MM.1S (cell line): Measurements from ENCODE around the gene PTGES.

ENCODE experiments used
- DNase-seq: peaks from one replicate; pipeline ENCODE4 v3.0.0-alpha.2; 2015
- H2AFZ ChIP-seq: fragments of 300-600 bp; sonication (generic); 2 replicates; pipeline ENCODE4 v1.6.0; 2016; ENCODE audit warnings: antibody characterized with exemption, low read length
- H3F3A ChIP-seq: fragments of 300-600 bp; sonication (generic); 2 replicates; pipeline ENCODE4 v1.6.1; 2016; ENCODE audit warnings: mild to moderate bottlenecking, antibody characterized with exemption, low read length, moderate library complexity, mixed read lengths; ENCODE audit not compliant: insufficient read depth
- H3K27ac ChIP-seq: fragments of 300-600 bp; sonication (generic); 2 replicates; pipeline ENCODE4 v1.5.1; 2016; ENCODE audit warnings: mild to moderate bottlenecking, low read length
- H3K27me3 ChIP-seq: fragments of 300-600 bp; sonication (generic); replicated peaks from 2 replicates; pipeline ENCODE4 v1.6.0; 2016; ENCODE audit warnings: low read length; ENCODE audit not compliant: insufficient read depth
- H3K36me3 ChIP-seq: fragments of 300-600 bp; sonication (generic); replicated peaks from 2 replicates; pipeline ENCODE4 v1.6.1; 2016; ENCODE audit warnings: mild to moderate bottlenecking, low read length, mixed read lengths; ENCODE audit not compliant: insufficient read depth
- H3K4me1 ChIP-seq: fragments of 300-600 bp; sonication (generic); 2 replicates; pipeline ENCODE4 v1.6.1; 2016; ENCODE audit warnings: low read length, mixed read lengths
- H3K4me2 ChIP-seq: fragments of 300-600 bp; sonication (generic); 2 replicates; pipeline ENCODE4 v1.6.0; 2016; ENCODE audit warnings: low read depth, low read length
- H3K4me3 ChIP-seq: fragments of 300-600 bp; sonication (generic); 2 replicates; pipeline ENCODE4 v1.5.1; 2016; ENCODE audit warnings: low read length, mixed read lengths
- H3K79me2 ChIP-seq: fragments of 300-600 bp; sonication (generic); 2 replicates; pipeline ENCODE4 v1.6.1; 2016; ENCODE audit warnings: mixed run types, low read length, mixed read lengths
- H3K9ac ChIP-seq: fragments of 300-600 bp; sonication (generic); 2 replicates; pipeline ENCODE4 v1.6.1; 2016; ENCODE audit warnings: low read length, mixed read lengths
- H3K9me2 ChIP-seq: fragments of 300-600 bp; sonication (generic); replicated peaks from 2 replicates; pipeline ENCODE4 v1.6.1; 2016; ENCODE audit warnings: mild to moderate bottlenecking, low read length, mixed read lengths; ENCODE audit not compliant: insufficient read depth
- H3K9me3 ChIP-seq: fragments of 300-600 bp; sonication (generic); replicated peaks from 2 replicates; pipeline ENCODE4 v1.6.1; 2016; ENCODE audit warnings: mild to moderate bottlenecking, low read length, mixed read lengths; ENCODE audit not compliant: insufficient read depth
- H4K20me1 ChIP-seq: fragments of 300-600 bp; sonication (generic); 2 replicates; pipeline ENCODE4 v1.6.1; 2016; ENCODE audit warnings: mild to moderate bottlenecking, low read length, moderate library complexity, mixed read lengths; ENCODE audit not compliant: insufficient read depth
- EZH2 ChIP-seq: fragments of 300-600 bp; sonication (generic); optimal IDR thresholded peaks from 2 replicates; pipeline ENCODE3; 2017; ENCODE audit warnings: low read depth, mild to moderate bottlenecking, antibody characterized with exemption, low read length, mixed read lengths
- EZH2phosphoT487 ChIP-seq: fragments of 300-600 bp; sonication (generic); IDR thresholded peaks from 2 replicates; pipeline ENCODE4 v1.6.1; 2018; ENCODE audit warnings: antibody characterized with exemption, low read length
- TF ChIP-seq, protein P1 (sequence below): fragments of 300-600 bp; sonication (generic); IDR thresholded peaks from 2 replicates; pipeline ENCODE4 v1.5.1; 2016; ENCODE audit warnings: antibody characterized with exemption, low read length, mixed read lengths

Gene PTGES

DNA sequence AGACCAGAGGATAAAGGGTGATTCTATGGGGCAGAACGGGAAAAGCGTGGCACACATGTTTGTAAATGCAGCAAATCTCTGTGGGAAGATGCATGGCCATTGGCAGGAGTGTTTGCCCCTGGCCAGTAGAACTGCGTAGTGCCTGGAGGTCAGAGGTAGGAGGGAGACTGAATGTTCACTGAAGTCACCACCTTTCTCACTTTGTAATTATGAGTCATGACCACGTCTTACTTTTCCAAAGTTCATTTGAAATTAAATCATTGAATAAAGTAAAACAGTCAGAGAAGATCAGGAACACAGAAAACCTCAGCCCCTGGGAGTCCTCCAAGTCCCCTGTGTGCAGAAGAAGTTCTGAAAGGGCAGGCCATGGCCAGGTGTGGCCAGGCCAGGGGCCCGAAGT is 4.6 kb downstream of the PTGES start:
- no peak for DNase-seq
- Histone ChIP-seq H3K9ac (no peak overlapping the region), H3K9me2 (no peaks in the 10 kb centered on the region), H3K9me3 (no peaks in the 10 kb centered on the region), H3K79me2 (no peaks in the 10 kb centered on the region), H3K36me3 (no peaks in the 10 kb centered on the region), H4K20me1 (no peaks in the 10 kb centered on the region), H3K4me2 (no peak overlapping the region), H2AFZ (no peak overlapping the region), H3F3A (no peaks in the 10 kb centered on the region), H3K4me1 (no peaks in the 10 kb centered on the region), H3K27me3 (peaks cover 98% of the 10 kb centered on the region), H3K4me3 (no peak overlapping the region), H3K27ac (no peak overlapping the region)
- TF ChIP-seq, protein P1, sequence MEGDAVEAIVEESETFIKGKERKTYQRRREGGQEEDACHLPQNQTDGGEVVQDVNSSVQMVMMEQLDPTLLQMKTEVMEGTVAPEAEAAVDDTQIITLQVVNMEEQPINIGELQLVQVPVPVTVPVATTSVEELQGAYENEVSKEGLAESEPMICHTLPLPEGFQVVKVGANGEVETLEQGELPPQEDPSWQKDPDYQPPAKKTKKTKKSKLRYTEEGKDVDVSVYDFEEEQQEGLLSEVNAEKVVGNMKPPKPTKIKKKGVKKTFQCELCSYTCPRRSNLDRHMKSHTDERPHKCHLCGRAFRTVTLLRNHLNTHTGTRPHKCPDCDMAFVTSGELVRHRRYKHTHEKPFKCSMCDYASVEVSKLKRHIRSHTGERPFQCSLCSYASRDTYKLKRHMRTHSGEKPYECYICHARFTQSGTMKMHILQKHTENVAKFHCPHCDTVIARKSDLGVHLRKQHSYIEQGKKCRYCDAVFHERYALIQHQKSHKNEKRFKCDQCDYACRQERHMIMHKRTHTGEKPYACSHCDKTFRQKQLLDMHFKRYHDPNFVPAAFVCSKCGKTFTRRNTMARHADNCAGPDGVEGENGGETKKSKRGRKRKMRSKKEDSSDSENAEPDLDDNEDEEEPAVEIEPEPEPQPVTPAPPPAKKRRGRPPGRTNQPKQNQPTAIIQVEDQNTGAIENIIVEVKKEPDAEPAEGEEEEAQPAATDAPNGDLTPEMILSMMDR: no peak
- TF ChIP-seq EZH2 (no peak), EZH2phosphoT487 (no peak)

DNA sequence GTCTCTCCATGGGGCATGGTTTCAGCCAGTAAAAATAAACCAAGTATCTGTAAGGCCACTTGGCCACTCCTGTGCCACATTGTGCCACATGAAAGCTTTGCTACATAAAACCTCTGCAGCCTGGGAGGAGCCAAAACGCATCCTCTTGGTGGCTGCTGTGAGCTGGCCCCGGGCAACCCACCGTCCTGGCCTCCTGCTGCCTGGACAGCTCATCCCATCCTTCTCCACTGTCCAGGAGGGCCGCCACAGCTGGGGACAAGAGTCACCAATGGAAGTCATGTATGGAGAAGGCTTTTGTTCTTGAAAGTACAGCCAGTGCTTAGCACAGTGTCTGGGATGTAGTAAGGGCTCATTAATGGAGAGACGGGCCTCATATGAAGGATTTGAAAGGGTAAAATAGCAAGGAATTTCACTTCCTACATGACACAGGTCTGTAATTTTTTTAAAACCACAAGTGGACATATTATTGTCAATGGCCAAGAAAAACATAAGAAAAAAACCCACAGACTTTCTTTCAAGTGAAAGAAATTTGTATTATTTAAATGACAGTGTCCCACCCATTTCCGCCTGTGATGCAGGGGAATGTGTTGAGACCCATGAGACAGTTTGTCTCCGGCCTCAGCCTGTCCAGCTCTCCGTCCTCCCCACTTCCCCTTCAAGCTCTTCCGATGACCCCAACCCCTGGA is 6.6 kb downstream of the PTGES start:
- Histone ChIP-seq H3K9me2 (no peaks in the 10 kb centered on the region), H3K27ac (no peak overlapping the region), H3F3A (no peaks in the 10 kb centered on the region), H3K27me3 (peaks cover 96% of the 10 kb centered on the region), H4K20me1 (no peaks in the 10 kb centered on the region), H3K79me2 (no peaks in the 10 kb centered on the region), H2AFZ (no peak overlapping the region), H3K4me3 (no peak overlapping the region), H3K9ac (no peak overlapping the region), H3K4me1 (no peaks in the 10 kb centered on the region), H3K9me3 (no peaks in the 10 kb centered on the region), H3K4me2 (no peak overlapping the region), H3K36me3 (no peaks in the 10 kb centered on the region)
- no peak for DNase-seq
- TF ChIP-seq, protein P1: no peak
- TF ChIP-seq EZH2: no peak
- no peak for TF ChIP-seq EZH2phosphoT487

DNA sequence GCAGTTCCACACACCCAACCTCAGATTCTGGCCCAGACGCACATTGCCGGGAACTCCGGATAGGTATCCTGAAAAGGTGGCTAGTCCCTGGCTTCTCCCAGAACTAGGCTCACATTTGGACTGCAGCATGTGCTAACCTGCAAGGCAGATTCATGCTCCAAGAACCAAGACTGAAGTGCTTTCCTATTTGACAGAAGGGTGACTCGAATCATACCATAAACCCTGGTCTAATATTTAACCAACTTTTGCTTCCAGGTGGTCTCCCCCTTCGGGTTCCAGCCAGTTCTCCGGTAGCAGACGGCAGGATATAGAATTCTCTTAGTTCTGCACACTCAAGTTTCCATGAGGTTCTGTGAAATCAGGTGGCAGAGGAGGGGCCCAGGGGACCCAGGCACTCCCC is 7.6 kb downstream of the PTGES start:
- Histone ChIP-seq H3K9me2 (no peaks in the 10 kb centered on the region), H3K4me3 (no peak overlapping the region), H2AFZ (no peak overlapping the region), H4K20me1 (no peaks in the 10 kb centered on the region), H3K9ac (no peak overlapping the region), H3K27me3 (peaks cover 98% of the 10 kb centered on the region), H3K4me2 (no peak overlapping the region), H3K4me1 (no peaks in the 10 kb centered on the region), H3F3A (no peaks in the 10 kb centered on the region), H3K79me2 (no peaks in the 10 kb centered on the region), H3K27ac (no peak overlapping the region), H3K36me3 (no peaks in the 10 kb centered on the region), H3K9me3 (no peaks in the 10 kb centered on the region)
- no peak for TF ChIP-seq EZH2phosphoT487
- no peak for TF ChIP-seq EZH2
- TF ChIP-seq, protein P1: no peak
- no peak for DNase-seq
